Measurements from ENCODE around the gene PTPRN2.

PTPRN2 gene

DNA sequence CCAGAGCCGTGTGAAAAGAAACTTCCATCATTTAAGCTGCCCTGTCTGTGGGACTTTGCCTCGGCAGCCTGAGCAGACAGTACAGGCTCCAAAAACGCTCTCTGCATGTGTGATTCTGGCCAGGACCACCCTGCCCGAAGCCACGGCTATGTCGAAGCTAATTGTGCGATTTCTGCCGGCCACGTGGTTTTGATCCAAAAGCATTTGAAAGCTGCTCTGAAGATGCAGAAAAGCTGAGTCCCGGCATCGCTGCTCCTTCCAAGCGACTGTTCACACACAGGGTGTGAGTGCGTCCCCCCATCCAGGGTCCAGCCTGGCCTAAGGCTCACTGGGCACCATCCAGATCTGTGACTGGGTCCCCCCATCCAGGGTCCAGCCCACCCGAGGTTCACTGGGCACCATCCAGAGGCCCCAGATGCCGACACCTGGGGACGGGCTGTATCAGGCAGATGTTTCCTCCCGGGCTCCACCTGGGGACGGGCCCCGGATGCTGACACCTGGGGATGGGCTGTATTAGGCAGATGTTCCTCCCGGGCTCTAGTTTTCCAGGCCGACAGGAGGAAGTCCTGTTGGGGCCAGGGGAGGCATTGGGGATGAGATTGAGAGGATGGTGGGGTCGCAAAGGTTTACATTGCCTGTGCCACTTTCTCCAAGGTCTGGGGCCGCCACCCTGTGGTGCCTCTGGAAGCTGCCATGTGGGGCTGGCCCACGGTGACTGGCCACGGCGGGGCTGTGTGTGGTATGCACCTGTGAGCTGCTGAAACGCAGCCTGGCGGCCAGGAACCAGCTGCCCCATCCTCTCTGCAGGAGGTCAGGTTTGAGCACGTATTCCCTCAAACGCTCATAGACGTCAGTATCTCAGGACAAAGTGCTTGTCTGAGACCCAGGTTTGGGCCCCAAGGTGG, 723.5 kb downstream of the PTPRN2 start:
- no peak for DNase-seq

DNA sequence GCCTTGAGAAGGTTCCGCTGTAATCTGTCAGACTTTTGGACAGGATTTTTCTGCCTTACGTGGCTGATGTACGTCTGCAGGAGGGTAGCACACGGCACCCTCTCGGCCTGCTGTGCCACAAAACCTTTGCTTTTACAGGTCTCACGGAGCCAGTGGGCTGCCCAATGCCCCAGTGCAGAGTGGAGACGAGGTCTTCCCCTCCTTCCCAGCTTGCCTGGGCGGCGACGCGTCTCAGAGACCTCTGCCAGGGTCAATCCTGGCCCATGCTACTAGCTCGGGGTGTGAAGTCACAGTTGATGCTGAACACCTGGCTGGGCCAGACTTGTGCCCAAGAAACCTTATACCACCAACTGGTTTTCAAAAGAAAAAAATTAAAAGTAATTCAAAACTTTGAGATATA, 724.4 kb downstream of the PTPRN2 start:
- DNase-seq: no peak

DNA sequence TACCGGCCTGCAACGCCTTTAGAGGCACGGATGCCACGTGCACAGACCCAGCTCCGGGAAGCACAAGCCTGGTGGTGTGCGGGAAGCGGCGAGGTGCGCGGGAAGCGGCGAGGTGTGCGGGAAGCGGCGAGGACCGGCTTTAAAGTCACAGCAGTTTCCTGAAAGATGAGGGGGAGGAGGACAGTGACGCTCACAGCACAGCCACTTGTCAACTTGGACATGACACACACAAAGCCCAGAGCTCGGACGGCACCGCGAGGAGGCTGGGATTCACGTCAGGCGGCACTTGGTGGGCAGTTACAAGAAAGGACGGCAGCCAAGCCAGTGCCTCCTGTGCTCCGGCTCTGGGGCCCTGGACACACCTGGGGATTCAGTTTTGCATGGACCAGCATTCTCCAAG, 724.9 kb downstream of the PTPRN2 start:
- DNase-seq: no peak

DNA sequence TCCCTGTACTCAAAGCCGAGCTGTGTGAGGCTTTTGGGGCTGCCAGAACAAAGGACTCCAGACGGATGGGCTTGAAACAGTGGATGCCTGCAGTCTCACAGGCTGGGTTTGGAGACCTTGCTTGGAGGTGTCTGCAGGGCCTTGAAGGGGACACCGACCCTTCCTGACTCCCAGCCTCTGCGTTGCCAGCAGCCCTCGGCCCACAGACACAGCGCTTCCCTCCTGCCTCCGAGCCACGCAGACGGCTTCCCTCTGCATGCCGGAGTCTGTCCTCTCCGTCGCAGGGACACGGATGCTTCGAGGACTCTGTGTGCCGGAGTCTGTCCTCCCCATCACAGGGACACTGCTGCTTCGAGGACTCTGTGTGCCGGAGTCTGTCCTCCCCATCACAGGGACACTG, 726.1 kb downstream of the PTPRN2 start:
- DNase-seq: no peak

DNA sequence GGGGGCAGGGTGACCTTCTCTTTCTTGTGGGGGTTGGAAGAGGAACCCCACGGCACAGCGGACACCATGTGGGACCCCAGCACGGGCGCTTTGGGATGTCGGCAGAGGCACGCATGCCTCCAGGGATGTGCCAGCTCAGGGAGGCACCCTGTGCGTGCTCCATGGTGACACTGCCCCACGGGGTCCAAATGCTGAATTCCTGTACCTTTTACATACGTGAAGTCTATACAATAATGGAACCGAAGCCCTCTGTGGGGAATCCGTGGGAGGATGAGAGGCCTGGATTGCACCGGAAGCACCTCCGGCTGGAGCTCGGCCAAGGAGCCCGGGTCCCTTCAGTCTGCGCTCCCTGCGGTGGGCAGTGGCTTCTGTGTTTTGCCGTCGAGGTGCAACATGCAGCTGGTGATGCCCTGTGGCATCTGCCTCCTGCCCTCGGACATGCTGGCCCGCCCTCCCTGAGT, 726.6 kb downstream of the PTPRN2 start:
- no peak for DNase-seq

DNA sequence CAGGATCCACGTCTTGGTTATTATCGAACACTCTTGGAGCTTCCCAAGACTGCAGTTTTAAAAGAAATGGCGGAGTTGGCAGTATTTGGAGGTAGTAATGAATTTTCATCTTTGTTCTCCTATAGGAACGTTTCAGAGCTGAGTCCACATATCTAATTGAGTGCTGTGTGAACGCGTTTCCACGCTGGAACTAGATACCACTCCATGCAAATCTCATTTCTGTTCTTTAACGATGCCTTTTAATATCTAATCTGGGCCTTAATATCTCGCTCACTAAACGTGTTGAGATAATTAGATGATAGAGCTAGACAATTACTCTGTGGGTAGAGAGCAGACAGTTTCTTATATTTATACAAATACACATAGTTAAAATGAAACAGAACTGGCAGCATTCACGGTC, 727.2 kb downstream of the PTPRN2 start:
- DNase-seq: no peak

DNA sequence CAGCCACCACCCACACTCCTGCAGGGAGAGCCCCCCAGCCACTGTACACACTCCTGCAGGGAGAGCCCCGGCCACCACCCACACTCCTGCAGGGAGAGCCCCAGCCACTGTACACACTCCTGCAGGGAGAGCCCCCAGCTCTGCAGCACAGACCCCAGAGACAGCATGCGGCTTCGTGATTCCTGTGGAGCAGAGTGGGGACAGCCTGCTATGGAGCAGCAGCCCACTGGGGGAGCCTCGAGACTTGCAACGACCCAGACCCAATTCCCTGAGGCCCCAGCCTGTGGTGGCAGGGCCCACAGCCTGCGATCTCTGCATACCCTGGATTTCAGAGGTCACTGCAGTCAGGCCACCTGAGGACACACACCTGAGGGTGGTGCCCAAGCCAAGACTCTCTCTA, 727.7 kb downstream of the PTPRN2 start:
- DNase-seq: no peak

DNA sequence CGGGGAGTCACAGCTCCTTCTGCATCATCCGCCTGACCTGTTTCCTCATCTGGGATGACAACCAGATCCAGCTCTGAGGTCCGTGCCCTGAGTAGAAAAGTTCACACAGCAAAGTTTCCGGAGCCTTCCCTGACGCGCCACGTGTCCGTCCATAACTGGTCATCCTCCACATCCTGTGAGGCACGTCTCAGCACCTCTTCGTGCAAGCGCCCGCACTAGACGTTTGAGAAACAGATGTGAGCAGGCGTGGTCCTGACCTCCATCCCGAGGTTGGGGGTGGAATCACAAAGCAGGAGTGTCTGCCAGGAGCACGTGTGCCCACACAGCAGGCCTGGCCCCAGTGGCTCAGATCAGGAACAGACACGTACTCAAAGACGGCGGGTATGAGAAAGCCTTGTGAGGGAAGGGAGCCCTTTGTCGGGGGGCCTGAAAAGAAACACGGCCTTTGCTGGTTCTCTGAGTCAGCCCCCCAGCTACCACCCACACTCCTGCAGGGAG, 730.0 kb downstream of the PTPRN2 start:
- DNase-seq: no peak

DNA sequence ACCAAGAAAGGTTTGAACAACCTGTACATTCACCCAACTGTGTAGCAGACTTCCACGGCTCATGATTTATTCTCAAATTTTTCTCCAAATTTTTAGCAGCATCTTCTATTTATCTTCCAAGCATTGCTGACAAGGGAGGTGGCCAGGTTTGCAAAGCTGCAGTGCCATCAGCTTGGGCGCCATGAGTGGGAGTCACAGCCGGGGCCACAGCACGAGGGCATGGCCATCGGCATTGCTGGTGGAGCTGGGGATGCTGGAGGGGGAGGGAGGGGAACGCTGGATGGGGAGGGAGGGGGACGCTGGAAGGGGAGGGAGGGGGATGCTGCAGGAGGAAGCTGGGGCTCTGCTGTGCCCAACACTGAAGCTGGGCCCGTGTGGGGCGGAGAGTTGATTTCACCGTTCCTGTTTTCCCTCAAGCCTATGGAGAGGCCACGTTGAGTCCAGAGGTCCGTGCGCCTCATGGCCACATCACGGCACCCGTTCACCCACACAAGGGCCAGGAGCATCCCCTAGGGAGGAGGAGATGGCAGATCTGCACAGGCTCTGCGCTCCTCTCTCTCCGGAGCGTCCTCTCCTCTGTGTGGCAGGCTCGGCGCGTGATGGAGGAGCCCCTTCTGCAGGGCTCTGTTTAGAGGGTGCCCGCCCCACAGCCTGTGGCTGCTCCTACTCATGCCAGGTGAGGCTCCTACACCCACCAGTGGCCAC, 730.6 kb downstream of the PTPRN2 start:
- no peak for DNase-seq

DNA sequence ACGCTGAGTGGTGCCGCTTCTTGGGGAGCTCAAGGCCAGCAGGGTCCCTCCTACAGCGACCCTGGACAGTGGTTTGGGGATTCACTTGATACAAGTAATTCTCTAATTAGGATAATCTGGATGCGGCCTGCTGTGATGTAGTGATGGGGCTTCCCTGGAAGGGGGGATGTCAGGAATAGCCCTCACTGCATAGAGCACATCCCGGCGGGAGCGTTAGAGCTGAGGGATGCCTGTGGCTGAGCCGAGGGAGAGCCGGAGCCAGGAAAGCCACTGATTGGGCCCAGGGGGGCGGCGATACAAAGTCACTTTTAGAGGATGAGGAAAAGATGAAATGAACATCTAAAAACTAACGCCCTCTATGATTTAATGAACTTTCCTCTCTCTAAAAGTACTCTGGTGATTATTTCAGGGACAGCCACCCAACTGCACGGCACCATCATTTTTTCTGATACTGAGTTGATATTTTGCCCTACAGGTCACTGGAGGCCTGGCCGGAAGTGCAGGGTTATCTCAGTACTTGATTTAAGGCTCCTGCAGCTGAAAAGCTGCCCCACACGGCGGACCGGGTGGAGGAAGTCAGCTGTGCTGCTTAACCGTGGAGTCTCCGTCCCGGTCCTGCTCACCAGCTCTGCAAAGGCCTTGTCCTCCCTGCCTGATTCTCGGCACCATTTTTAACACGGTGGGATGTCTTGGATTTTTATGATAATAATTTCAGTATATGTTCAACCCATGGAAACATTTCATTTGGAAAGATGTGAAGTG, 732.0 kb downstream of the PTPRN2 start:
- no peak for DNase-seq

DNA sequence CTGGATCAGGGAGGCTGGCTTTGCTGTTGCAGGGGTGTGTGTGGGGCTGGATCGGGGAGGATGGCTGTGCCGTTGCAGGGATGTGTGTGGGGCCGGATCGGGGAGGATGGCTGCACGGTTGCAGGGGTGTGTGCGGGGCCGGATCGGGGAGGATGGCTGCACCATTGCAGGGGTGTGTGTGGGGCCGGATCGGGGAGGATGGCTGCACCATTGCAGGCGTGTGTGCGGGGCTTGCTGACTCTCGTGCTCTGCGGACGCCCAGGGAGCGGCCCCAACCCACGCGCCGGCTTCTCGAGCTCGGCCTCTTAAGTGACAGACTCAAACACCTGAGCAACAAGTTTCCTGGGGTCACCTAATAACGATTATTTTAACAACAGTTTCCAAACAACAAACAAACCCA, 732.6 kb downstream of the PTPRN2 start:
- no peak for DNase-seq

DNA sequence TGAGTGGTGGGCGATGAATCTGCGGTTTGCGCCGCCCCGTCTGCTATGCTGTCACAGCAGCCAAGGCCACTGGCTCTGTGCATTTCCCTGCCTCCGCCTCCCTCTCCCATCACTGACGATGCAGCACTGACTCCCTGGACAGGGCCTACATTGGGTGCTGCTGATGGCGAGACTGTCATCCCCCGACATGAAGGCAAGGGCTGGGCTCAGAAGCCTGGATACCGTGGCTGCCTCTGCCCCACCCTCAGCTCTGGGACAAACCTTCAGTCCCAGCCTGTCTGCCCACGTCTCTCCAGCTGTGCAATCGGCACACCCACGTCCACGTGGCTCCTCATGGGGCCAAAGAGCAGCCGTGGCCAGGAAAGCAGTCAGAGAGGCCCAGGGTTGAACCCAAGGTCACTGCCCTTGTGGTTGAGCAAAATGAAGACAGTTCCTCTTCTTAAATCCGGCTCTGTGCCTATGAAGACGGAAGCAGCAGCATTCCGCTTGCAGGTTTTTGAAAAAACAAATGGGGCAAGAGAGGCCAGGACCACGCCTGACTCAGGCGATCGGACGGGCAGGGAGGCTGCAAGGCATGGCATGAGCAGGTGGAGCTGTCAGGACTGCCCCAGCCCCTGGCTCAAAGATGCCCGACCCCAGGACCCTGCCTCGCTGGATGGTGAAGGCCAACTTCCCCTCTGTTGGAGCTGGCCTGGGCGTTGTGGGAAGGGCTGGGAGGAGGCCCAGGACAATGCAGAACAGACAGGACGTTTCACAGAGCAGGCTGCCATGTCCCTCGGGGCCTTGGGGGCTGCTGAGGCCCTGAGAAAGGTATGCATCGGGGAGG, 733.3 kb downstream of the PTPRN2 start:
- no peak for DNase-seq

DNA sequence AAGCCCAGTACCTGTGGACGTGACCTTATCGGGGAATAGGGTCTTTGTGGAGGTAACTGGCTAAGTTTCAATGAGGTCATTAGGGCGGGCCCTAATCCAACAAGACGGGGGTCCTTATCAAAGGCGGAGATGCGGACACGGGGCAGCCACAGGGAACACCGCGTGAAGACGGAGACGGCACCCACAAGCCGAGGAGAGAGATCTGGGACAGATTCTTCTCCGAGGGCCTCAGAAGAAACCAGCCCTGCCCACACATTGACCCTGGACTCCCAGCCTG, 733.9 kb downstream of the PTPRN2 start:
- no peak for DNase-seq

DNA sequence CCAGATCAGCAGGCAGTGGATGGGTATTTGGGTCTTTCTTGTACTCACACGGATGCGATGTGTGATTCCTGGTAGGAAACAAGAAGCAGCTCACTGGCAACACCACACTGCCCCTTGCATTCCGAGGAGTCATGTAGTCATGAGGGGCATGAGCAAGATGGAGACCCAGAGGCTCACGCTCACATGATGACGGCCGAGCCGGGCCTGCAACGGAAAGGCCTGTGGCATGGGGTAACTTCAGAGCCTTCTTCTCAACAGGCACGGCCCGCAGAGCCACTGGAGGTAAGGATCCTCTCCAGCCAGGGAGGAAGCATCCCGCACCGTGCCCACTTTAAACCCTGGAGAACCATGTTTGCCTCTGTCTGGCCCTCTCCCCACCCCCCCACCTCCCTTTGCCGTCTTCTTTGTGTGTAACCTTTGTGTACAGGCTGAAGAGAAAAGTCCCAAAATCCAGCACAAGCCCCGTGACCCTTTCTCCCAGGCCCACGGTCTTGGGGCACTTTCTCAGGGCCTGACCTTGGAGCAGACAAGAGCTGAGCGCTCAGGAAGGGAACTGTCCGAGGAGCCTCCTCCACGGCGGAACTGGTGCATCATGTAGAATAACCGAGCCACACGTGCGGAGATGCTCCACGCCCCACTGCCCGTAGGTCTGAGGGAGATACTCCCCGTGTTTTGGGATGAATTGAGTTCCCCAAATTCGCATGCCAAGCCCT, 734.4 kb downstream of the PTPRN2 start:
- DNase-seq: no peak

DNA sequence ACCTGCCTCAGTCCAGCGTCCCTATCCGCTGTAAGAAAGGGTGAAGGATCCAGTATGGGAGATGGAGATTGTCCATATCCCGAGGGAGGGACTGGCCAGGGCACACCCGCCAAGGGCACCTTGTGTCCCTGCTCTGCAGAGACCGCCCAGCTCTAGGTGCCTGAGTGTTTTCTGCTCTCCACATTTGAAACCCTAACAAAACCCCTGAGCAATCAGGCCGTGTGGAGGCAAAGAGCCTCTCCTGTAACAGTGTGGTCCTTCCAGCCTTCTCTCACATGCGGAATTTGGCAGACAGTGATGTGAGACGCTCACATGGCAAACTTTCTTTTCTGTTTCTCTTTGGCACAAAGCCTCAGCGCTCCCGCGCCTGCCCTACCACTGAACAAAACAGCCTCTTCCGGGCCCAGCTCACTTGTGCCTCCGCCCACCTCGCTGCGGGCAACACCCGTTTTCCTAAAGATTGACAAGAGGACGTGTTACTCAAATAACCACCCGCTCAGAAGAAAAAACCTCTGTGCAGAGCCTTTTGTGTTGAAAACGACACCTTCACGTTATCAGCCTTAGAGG, 736.0 kb downstream of the PTPRN2 start:
- DNase-seq: peak; percentile 80

DNA sequence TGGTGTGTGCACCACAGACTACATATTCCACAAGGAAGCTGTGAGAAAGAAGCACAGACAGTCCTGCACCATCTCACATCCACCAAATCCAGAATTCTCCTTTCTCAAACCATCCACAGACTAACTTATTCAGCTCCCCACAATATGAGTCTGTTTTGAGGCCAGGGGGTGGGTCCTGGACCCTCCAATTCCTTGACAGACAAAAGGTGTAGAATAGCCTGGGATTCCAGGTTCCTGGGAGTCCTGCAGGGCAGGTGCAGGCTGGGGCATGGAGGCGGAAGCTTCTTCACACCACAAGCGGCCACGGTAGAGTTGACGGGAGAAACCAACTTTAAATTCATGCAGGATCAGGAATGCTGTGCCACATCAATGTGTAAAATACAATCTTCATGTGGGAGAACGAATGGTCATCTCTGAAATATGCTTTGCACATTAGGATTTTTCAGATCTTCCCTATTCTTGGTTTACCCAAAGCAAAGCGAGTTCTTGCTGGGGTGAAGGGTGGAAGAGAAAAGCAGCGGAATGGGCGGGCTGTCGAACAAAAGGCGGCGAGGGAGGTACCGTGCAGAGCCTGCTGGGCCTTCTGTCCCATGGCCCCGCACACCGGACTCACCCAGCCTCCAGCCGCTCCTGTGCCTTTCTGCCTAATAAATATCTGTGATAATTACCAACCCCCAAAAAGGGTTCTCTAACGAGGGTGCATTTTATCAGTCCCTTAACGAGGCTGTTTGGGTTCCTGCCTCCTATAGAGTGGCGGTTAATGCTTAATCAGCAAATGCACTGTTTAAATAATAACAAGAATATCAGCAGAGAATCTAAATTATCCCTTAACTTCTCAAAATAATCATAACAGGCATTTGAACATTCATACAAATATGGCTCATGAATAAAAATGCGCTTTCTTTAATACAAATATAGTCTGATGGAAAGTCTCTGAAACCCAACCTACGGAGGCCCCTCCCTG, 736.9 kb downstream of the PTPRN2 start:
- no peak for DNase-seq

DNA sequence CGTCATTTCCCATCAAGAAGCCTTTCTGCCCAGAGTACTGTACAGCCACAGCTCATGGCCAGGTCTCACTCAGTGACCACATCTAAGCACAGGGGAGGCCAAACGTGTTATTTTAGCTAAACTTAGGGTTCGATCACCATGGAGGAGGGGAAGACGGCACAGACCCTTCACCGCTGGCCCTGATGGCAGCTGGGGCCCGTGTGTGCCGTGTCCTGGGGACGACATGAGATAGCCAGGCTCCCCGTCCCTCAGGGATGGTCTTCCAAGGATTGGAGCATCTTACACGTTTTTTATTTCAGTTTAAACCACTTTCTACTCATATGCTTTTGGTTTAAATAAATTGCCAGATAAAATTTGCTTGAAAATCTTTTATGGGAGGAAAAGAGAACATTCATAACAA, 737.9 kb downstream of the PTPRN2 start:
- DNase-seq: no peak

DNA sequence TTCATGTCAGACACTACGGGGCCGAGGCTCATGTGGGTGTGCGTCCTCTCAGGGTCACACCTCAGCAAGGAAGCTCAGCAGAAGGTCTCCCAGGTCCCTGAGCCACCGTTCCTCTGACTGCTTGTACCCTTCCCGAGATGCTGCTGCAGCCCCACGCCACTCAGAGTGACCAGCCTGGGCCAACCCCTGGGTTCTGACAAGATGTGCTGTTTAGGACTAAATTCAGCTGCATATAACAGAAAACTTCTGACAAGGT, 738.4 kb downstream of the PTPRN2 start:
- no peak for DNase-seq

DNA sequence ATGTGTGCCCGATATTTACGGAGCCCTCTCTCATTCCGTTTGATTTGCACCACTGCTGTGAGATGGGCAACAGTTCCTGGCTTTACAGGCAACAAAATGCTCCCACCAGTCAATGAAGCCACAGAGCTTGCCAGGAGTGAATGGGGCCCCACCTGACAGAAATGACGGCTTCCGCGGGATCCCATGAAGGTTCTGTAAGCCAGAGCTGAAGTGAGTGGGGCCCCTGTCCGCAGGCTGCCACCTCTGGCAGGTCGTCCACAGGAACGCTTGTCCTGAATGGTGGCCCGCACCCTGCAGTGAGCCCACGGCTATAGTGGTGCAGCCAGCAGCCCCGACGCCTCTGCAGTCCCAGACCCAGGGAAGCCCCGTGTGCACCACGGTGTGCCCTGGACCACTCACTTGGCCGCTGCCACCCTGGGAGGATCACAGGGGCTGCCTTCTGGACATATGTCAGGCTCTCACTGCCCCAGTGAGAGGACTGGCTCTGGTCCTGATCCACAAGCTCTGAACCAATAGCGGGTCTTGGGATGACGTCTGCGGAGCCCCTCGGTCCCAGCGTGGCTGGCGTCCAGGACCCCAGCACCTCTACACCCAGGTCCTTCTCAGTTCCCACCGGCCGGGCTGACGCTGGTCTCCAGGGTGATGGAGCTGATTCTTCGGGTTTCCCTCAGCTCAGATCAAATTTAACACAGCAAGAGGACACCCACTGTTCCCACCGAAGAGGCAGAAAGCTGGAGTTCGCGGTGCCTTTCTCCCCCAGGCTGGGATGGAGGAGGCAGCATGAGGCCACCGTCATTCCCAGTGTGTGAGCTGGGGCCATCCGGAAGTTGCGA, 738.9 kb downstream of the PTPRN2 start:
- DNase-seq: no peak

All from stimulated activated CD4-positive, alpha-beta T cell treated with anti-CD3 and anti-CD28 coated beads, Interleukin-4, amount 100 ng/mL, for 1 hour (primary cell).